ENCODE data around the gene FCHSD1.
A peak's percentile ranks its signal among the peaks of the same experiment; 100 is the strongest.

FCHSD1 gene

DNA sequence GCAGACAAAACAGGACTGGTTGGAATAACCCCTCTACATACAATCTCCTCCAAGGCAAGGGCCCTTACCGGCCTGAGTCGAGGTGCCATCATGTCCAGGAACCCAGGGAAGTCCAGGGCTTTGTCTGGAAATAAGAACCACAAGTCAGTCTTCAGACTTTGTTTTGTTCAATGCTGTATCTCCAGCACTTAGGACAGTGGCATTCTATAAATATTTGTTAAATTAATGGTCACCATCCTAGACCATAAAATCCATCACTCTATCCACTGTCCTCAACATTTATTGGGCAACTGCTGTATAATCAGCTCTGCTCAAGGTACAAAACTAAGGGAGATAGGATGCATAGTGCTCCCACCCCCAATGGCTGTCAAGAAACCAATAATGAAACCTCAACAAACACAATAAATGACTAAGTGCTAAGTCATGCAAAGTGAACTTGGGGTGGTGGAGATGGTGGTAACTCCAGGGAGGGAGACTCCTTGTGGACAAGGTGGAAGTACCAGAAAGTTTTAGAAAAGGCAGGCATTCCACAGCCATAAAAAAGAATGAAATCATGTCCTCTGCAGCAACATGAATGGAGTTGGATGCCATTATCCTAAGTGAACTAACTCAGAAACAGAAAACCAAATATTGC is 9.5 kb downstream of the FCHSD1 start:
- H3K27ac Mint-ChIP-seq, result peak overlapping the region; percentile 29
- H3K4me1 Mint-ChIP-seq (ENCODE audit: low read depth), result peaks cover 19% of the 10 kb centered on the region
- DNase-seq (ENCODE audit: low spot score), result peak; percentile 27
- no peak overlapping the region for H3K4me3 Mint-ChIP-seq
- H3K27me3 Mint-ChIP-seq (ENCODE audit: low read depth), result no peaks in the 10 kb centered on the region
- H3K9me3 Mint-ChIP-seq, result no peaks in the 10 kb centered on the region
- H3K36me3 Mint-ChIP-seq (ENCODE audit: low read depth), result peaks cover 37% of the 10 kb centered on the region

GRCh38 chr5:141640698-141641097 is 10.5 kb downstream of the FCHSD1 start:
- Mint-ChIP-seq H3K4me1 (ENCODE audit: low read depth) (peaks cover 24% of the 10 kb centered on the region), H3K27me3 (ENCODE audit: low read depth) (no peaks in the 10 kb centered on the region), H3K27ac (peak overlapping the region; percentile 45), H3K36me3 (ENCODE audit: low read depth) (peaks cover 31% of the 10 kb centered on the region), H3K9me3 (no peaks in the 10 kb centered on the region), H3K4me3 (no peak overlapping the region)
- no peak for DNase-seq (ENCODE audit: low spot score)

DNA sequence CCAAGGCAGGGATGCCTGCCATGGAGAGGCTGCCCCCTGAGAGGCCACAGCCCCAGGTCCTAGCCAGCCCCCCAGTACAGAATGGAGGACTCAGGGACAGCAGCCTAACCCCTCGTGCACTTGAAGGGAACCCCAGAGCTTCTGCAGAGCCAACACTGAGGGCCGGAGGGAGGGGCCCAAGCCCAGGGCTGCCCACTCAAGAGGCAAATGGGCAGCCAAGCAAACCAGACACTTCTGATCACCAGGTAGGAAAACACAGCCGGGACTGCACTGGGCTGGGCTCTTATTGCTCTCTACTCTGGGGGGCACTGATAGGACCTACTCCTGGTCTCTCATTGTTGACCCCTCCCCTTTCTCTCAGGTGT is 11.2 kb downstream of the FCHSD1 start:
- Mint-ChIP-seq H3K27ac (no peak overlapping the region), H3K4me1 (ENCODE audit: low read depth) (peaks cover 30% of the 10 kb centered on the region), H3K36me3 (ENCODE audit: low read depth) (peaks cover 32% of the 10 kb centered on the region)

DNA sequence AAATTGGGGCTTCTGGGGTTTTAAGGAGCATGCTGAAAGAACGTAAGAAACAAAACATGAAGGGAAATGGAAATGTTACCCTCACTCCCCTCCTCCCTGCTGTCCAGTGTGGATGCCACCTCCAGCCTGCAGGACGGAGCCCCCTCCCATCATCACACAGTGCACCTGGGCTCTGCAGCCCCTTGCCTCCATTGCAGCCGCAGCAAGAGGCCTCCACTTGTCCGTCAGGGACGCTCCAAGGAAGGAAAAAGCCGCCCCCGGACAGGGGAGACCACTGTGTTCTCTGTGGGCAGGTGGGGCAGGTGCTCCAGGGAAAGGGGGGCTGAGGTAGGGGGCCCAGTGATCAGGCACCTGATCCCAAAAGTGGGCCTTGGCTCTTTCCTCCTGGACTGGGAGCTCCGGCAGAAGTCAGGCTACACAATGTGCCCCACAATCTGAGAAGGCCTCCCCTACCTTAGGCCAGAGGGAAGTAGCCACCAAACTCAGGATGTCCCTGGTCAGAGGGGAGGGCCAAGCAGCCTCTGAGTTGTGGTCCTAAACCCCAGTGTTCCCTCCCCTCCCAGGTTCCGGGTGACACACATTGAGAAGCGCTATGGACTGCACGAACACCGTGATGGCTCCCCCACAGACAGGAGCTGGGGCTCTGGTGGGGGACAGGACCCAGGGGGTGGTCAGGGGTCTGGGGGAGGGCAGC is 11.7 kb downstream of the FCHSD1 start:
- H3K4me1 Mint-ChIP-seq (ENCODE audit: low read depth), result peaks cover 35% of the 10 kb centered on the region
- H3K9me3 Mint-ChIP-seq, result no peaks in the 10 kb centered on the region
- peaks cover 30% of the 10 kb centered on the region for H3K36me3 Mint-ChIP-seq (ENCODE audit: low read depth)
- H3K27ac Mint-ChIP-seq, result no peak overlapping the region
- no peak overlapping the region for H3K4me3 Mint-ChIP-seq
- no peak for DNase-seq (ENCODE audit: low spot score)
- H3K27me3 Mint-ChIP-seq (ENCODE audit: low read depth), result no peaks in the 10 kb centered on the region

More for the DNA sequence above, 11.2 kb downstream of the FCHSD1 start:
- H3K4me3 Mint-ChIP-seq, result no peak overlapping the region
- H3K9me3 Mint-ChIP-seq, result no peaks in the 10 kb centered on the region
- no peak for DNase-seq (ENCODE audit: low spot score)
- no peaks in the 10 kb centered on the region for H3K27me3 Mint-ChIP-seq (ENCODE audit: low read depth)

DNA sequence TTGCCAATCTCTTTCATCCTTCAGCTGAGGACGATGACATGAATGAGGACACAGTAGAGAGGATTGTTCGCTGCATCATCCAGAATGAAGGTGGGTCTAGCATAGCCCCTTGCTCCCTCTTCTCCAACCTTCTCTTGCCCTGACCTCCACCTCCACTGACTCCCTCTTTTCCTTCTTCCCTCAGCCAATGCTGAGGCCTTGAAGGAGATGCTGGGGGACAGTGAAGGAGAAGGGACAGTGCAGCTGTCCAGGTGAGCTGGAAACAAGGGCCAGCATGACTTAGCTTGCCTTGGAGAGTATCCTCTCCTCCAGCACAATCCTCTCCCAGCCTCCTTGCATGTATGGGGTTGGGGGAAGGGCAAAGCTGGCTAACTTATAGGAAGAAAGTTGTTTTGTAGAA is 12.4 kb downstream of the FCHSD1 start:
- Mint-ChIP-seq H3K9me3 (no peaks in the 10 kb centered on the region), H3K27ac (peak overlapping the region; percentile 86), H3K27me3 (ENCODE audit: low read depth) (no peaks in the 10 kb centered on the region), H3K4me3 (peak overlapping the region; percentile 88), H3K36me3 (ENCODE audit: low read depth) (peaks cover 31% of the 10 kb centered on the region), H3K4me1 (ENCODE audit: low read depth) (peaks cover 41% of the 10 kb centered on the region)
- DNase-seq (ENCODE audit: low spot score), result no peak

- no peaks in the 10 kb centered on the region for H3K27me3 Mint-ChIP-seq (ENCODE audit: low read depth)
- H3K27ac Mint-ChIP-seq, result peak overlapping the region; percentile 89
- H3K4me3 Mint-ChIP-seq, result peak overlapping the region; percentile 88
- peaks cover 42% of the 10 kb centered on the region for H3K4me1 Mint-ChIP-seq (ENCODE audit: low read depth)
- no peaks in the 10 kb centered on the region for H3K9me3 Mint-ChIP-seq
- peaks cover 31% of the 10 kb centered on the region for H3K36me3 Mint-ChIP-seq (ENCODE audit: low read depth)
- DNase-seq (ENCODE audit: low spot score), result peak; percentile 31
Observed at GRCh38 chr5:141637767-141638419, 13.3 kb downstream of the FCHSD1 start.

GRCh38 chr5:141637123-141637766 is 14.0 kb downstream of the FCHSD1 start:
- peaks cover 45% of the 10 kb centered on the region for H3K4me1 Mint-ChIP-seq (ENCODE audit: low read depth)
- H3K27ac Mint-ChIP-seq, result peak overlapping the region; percentile 89
- no peaks in the 10 kb centered on the region for H3K9me3 Mint-ChIP-seq
- H3K27me3 Mint-ChIP-seq (ENCODE audit: low read depth), result no peaks in the 10 kb centered on the region
- peak overlapping the region; percentile 88 for H3K4me3 Mint-ChIP-seq
- peak; percentile 40 for DNase-seq (ENCODE audit: low spot score)
- H3K36me3 Mint-ChIP-seq (ENCODE audit: low read depth), result peaks cover 35% of the 10 kb centered on the region

GRCh38 chr5:141636413-141637122 is 14.7 kb downstream of the FCHSD1 start, which contains the start of the genes HDAC3 and RELL2:
TSS of gene HDAC3 (minus strand) at chr5:141636849. CDS start at chr5:141636790, 59 bp downstream.
TSS of gene RELL2 (plus strand) at chr5:141636997. CDS start at chr5:141638226, 1,229 bp downstream.
- peak; percentile 93 for DNase-seq (ENCODE audit: low spot score)
- H3K27me3 Mint-ChIP-seq (ENCODE audit: low read depth), result no peaks in the 10 kb centered on the region
- peaks cover 39% of the 10 kb centered on the region for H3K4me1 Mint-ChIP-seq (ENCODE audit: low read depth)
- H3K4me3 Mint-ChIP-seq, result peak within 1 kb of the TSS; percentile 96
- peaks cover 33% of the 10 kb centered on the region for H3K36me3 Mint-ChIP-seq (ENCODE audit: low read depth)
- H3K9me3 Mint-ChIP-seq, result no peaks in the 10 kb centered on the region
- H3K27ac Mint-ChIP-seq, result peak within 1 kb of the TSS; percentile 89

DNA sequence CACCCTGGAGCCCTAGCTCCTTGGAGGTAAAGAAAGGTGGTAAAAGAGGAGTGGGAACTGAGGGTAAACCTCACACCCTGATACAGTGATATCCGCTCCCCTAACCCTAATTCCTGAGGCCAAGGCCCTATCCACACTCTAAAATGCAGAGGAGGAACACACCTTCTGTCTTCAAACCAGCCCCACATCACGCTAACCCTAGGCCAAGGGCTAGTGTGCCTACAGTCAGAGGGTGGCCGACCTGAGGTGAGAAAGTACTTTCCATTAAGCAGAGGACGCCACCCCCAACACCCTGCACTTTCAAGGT is 15.2 kb downstream of the FCHSD1 start:
- DNase-seq (ENCODE audit: low spot score), result no peak
- H3K9me3 Mint-ChIP-seq, result no peaks in the 10 kb centered on the region
- peak overlapping the region; percentile 82 for H3K27ac Mint-ChIP-seq
- H3K27me3 Mint-ChIP-seq (ENCODE audit: low read depth), result no peaks in the 10 kb centered on the region
- H3K4me1 Mint-ChIP-seq (ENCODE audit: low read depth), result peaks cover 36% of the 10 kb centered on the region
- peak overlapping the region; percentile 96 for H3K4me3 Mint-ChIP-seq
- peaks cover 28% of the 10 kb centered on the region for H3K36me3 Mint-ChIP-seq (ENCODE audit: low read depth)

GRCh38 chr5:141635646-141636045 is 15.6 kb downstream of the FCHSD1 start:
- Mint-ChIP-seq H3K4me3 (peak overlapping the region; percentile 96), H3K36me3 (ENCODE audit: low read depth) (peaks cover 24% of the 10 kb centered on the region), H3K9me3 (no peaks in the 10 kb centered on the region), H3K27me3 (ENCODE audit: low read depth) (no peaks in the 10 kb centered on the region), H3K27ac (no peak overlapping the region), H3K4me1 (ENCODE audit: low read depth) (peaks cover 31% of the 10 kb centered on the region)
- no peak for DNase-seq (ENCODE audit: low spot score)

GRCh38 chr5:141634720-141635119 is 16.5 kb downstream of the FCHSD1 start:
- H3K27ac Mint-ChIP-seq, result peak overlapping the region; percentile 46
- peaks cover 26% of the 10 kb centered on the region for H3K36me3 Mint-ChIP-seq (ENCODE audit: low read depth)
- no peaks in the 10 kb centered on the region for H3K27me3 Mint-ChIP-seq (ENCODE audit: low read depth)

GRCh38 chr5:141633871-141634561 is 17.2 kb downstream of the FCHSD1 start:
- H3K9me3 Mint-ChIP-seq, result no peaks in the 10 kb centered on the region
- H3K27me3 Mint-ChIP-seq (ENCODE audit: low read depth), result no peaks in the 10 kb centered on the region
- peak overlapping the region; percentile 74 for H3K27ac Mint-ChIP-seq
- peak overlapping the region; percentile 96 for H3K4me3 Mint-ChIP-seq
- H3K36me3 Mint-ChIP-seq (ENCODE audit: low read depth), result peaks cover 28% of the 10 kb centered on the region
- DNase-seq (ENCODE audit: low spot score), result no peak
- H3K4me1 Mint-ChIP-seq (ENCODE audit: low read depth), result peaks cover 35% of the 10 kb centered on the region

More at GRCh38 chr5:141634720-141635119, 16.5 kb downstream of the FCHSD1 start:
- DNase-seq (ENCODE audit: low spot score), result no peak
- Mint-ChIP-seq H3K4me3 (peak overlapping the region; percentile 96), H3K9me3 (no peaks in the 10 kb centered on the region), H3K4me1 (ENCODE audit: low read depth) (peaks cover 35% of the 10 kb centered on the region)

DNA sequence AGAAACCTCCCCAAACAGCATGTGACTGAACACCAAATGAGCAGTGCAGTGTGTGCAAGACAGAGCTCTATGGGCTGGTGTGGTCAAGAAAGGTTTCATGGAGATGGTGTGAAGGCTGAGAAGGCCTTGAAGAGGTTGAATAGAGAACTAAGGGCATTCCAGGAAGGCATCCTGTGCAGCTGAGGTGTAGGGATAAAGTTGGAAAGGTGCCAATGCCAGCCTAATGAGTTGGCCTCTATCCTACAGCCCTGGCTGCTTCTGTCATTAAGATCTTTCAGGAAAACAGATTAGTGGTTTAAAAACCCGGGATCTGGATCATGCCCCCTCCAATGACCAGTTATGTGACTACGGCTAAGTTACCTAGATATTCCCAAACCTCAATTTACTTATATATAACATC is 18.6 kb downstream of the FCHSD1 start:
- no peak overlapping the region for H3K27ac Mint-ChIP-seq
- peaks cover 30% of the 10 kb centered on the region for H3K4me1 Mint-ChIP-seq (ENCODE audit: low read depth)
- H3K27me3 Mint-ChIP-seq (ENCODE audit: low read depth), result no peaks in the 10 kb centered on the region
- H3K36me3 Mint-ChIP-seq (ENCODE audit: low read depth), result peaks cover 35% of the 10 kb centered on the region
- no peaks in the 10 kb centered on the region for H3K9me3 Mint-ChIP-seq
- no peak overlapping the region for H3K4me3 Mint-ChIP-seq
- no peak for DNase-seq (ENCODE audit: low spot score)

Measured in T-helper 2 cell treated with Interferon-gamma antibody and Interleukin-4, amounts not matched to agents 5 μg/mL and 100 μg/mL, for 36 hours (primary cell).